Dermis blood vessel endothelial cell (primary cell): ENCODE data around the gene IQCE. TPM values are rescaled to one million over a fixed set of nuclear protein-coding genes. Genes with fewer than 3 reads are reported as not detected.
"Not testable (repeated sequence)": the region's sequence is repeated elsewhere in the genome, so short reads cannot be mapped to it uniquely, and the experiment has no call there.

Experiments
- DNase-seq: peaks from one replicate; pipeline ENCODE4 v3.0.0; 2010
- total RNA-seq: library from RNA; depleted of rRNA; stranded (reverse); fragments of >200 nt; gene quantifications from 2 replicates; pipeline ENCODE4 v1.2.3, GENCODE V29; 2014

Gene IQCE
- total RNA-seq, 1 donor from 2014 or later: 6.0 TPM

DNA sequence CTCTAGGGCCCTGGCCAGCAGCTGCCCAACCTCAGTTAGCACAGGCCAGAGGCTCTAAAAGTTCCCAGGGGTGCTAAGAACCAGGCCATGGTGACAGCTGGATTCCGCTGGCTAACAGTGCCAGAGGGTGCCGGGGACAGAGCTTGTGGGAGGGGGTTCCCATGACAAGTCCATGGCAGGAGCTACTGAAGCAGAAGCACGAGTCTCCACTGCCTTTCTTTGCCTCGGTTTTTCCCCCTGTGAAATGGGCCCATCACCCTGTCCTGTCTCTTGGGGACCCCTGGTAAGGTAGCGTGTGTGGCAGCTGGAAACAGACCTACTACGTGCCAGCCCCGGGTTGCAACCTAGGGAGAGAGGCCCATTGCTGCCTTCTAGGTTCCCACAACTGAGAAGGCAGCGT, 26.0 kb upstream of the IQCE start:
- not testable (repeated sequence) for DNase-seq

DNA sequence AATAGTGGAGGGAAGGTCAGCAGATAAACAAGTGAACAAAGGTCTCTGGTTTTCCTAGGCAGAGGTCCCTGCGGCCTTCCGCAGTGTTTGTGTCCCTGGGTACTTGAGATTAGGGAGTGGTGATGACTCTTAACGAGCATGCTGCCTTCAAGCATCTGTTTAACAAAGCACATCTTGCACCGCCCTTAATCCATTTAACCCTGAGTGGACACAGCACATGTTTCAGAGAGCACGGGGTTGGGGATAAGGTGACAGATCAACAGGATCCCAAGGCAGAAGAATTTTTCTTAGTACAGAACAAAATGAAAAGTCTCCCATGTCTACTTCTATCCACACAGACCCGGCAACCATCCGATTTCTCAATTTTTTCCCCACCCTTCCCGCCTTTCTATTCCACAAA, 25.2 kb upstream of the IQCE start:
- not testable (repeated sequence) for DNase-seq

DNA sequence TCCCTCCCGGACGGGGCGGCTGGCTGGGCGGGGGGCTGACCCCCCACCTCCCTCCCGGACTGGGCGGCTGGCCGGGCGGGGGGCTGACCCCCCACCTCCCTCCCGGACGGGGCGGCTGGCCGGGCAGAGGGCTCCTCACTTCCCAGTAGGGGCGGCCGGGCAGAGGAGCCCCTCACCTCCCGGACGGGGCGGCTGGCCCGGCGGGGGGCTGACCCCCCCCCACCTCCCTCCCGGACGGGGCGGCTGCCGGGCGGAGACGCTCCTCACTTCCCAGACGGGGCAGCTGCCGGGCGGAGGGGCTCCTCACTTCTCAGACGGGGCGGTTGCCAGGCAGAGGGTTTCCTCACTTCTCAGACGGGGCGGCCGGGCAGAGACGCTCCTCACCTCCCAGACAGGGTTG, 24.6 kb upstream of the IQCE start:
- not testable (repeated sequence) for DNase-seq

DNA sequence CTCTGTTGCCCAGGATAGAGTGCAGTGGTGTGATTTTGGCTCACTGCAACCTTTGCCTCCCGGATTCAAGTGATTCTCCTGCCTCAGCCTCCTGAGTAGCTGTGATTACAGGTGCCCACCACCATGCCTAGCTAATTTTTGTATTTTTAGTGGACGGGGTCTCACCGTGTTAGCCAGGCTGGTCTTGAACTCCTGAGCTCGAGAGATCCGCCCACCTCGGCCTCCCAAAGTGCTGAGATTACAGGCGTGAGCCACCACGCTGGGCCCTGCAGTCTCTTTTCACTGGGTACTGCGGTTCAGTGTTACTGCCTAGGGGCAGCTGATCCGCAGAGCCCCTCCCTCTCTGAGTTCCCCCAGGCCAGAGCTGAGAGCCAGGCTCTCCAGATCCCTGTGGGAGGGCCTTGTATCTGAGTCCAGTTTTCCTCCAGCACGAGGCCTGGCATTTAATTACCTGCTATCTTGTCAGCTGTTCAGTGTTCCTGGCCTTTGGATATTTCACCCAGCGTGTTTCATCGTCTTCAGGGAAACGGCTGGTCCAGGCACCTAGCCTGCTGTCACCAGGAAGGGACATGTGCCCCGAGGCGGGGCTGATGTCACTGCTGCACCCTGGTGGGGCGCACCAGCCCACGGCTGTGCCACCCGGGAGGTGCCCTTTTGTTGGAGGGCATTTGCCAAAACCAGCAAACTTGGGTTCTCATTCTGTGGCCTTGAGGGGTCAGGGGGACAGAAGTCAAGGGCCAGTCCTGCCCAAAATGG, 22.7 kb upstream of the IQCE start:
- not testable (repeated sequence) for DNase-seq

DNA sequence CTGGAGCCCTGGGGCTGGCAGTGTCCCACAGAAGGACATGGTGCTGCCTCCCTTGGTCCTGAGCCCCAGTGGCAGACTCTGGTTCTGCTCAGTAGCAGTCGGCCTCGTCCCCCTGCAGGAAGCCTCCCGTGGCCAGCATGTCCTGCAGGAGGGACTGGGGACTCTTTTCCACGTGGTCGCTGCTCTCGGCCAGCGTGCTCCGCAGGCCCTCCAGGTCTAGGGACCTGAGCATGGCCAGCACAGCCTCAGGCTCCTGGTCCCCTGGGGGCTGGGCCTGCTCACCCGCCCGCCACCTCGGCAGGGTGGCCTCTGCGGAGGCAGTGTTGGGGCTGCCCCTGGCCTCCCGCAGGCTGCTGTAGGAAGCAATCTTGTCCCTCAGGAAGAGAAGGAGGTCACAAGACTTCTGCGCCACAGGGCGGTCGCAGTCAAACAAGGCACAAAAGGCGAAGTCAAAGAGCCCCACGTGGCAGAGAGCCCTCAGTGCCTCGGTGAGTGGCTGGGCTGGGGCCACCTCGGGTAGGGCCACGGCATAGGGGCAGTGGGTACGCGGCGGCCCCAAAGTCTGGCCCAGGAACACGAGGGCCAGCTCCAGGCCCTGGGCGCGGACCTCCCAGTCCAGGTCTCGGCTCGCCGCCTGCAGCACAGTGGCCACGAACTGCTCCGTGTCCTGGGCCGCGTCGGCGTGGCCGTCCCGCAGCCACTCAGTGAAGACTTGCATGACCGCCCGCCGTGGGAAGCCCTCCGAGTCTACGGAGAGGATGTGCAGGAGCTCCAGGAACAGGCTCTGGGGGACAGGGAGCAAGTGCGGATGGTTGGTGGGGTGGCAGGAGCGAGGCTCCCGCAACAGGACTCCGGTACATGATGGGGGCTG, 20.6 kb upstream of the IQCE start:
- DNase-seq: no peak

DNA sequence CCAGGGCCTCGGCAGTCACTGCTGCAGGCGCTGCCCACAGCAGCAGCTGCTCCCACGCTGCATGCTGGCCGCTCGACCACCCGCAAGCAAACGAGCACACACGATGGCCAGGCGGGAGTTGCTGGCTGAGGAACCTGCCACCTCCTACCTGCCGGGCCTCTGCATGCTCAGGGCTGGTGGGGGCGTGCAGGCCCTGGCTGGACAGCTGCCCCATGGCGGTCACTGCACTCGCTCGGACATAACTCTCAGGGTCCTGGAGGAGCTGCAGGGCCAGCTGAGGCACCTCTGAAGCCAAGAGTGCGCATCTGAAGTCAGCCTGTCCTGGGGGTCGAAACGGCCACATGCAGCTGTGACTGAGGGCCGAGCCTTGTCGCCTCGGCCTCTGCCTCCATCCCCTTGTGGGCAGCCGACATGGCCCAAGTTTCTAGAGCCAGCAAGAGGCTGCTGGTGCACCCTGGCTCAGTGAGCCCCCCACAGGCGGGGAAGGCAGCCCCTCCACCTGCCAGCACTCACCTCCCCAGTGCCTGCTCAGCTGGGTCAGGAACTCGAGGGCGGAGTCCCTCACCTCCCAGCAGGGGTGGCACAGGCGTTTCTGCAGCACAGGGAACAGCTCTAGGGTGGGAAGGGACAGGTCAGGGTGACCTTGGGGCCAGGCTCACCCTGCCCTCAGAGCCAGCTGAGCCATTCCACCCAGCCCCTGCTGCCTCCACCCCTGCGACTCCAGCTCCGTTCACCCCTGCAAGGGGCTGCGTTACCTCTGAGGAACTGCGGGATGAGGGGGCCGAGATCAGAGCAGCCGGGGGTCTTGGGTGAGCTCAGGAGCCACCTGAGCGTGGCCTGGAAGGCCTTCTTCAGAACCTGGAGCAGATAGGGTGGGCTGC, 19.5 kb upstream of the IQCE start:
- DNase-seq: no peak

DNA sequence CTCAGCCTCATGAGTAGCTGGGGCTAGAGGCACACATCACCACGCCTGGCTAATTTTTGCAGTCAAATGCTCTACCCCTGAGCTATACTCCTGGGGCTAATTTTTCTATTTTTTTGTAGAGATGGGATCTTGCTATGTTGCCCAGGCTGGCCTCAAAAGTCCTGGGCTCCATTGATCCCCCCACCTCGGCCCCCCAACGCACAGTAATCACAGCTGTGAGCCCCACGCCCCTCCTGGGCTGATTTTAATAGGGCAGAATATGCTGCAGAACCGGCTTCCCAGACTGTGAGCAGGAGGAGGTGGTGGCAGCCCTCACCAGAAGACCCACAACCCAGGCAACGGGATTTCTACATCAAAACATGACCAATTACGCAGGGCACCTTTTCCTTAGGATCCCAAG, 18.6 kb upstream of the IQCE start:
- DNase-seq: no peak

DNA sequence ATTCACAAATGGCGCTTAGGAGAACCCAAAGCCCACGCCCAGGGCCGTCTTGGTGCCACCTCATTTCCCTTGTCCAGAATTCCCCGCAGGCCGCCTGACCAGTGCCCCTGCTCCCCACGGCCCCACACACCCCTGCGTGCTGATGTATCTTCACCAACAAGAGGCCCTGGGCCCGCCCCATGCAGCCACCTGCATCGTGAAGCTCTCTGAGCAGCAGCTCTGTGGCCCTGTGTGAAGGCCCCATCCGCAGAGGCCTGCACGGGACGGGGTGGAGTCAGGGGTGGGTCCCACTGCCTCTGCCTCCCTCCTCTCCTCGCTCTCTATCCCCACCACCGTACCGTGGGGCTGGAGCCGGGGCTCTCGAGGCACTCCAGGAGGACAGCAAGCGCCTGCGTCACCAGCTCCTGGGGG, 18.1 kb upstream of the IQCE start:
- no peak for DNase-seq

DNA sequence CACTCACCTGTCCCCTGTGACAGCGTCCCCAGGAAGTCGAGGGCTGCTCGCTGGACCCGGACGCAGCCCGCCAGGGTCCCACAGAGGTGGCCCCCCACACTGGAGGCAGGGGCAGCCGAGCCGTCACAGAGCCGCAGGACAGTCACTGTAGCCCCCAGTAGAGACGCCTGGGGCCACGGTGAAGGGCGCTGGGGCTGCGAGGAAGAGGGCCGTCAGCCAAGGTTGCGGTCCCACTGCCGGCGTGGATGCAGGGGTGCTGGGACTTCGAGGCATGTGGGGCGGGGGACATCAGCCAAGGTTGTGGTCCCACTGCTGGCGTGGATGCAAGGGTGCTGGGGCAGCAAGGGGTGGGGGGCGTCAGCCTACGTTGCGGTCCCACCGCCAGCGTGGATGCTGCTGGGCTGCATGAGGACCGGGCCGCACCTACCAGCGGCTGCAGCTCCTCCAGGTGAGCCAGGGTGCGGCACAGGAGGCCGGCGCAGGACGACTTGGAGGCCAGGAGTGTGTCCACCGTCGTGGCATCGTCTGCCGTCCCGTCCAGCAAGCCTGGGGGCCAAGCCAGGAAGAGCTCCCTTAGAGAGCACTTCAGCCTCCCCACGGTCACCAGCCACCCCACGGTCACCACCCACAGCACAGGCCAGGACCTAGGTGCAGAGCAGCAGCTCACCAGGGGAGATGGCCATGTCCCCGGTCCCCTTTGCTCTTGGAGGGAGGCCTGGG, 17.3 kb upstream of the IQCE start:
- DNase-seq: no peak

DNA sequence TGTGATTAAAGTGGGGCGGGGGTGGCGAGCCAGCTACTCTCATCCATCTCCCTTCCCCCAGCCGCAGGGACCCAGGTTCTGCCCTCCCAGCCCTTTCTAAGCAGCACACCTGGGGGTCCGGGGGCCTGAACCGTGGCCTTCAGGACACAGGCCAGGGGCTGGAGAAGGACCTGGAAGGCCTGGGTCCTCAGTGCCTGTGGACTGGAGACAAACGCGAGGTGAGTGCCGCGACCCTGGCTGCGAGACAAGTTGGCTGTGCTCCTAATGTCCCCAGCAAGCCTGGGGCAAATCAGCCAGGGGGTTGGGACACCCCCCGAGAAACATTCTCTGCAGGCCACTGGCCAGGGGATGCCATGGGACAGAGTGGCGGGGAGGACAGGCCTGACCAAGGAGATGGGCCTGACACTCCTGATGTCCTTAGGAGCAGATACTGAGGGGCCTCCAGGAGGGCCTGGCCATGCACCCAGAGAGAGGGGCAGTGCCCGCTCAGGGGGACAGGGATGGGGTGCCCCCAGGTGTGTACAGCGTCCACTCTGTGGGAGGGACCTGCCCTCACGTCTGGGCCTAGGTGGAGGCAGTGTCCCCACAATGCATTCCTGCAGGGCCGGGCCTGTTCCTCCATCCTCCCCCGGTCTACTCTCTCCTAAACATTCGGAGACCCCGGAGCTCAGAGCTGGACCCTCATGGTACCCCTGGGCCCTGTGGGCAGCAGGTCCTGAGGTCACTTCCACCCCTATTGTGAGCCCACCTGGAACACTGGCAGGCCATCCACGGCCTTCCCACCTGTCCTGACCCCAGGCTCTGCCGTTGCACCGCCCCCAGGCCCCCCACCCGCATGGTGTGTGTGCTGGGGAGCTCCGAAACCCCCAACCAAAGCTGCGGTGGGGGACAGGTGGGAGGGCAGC, 16.5 kb upstream of the IQCE start:
- no peak for DNase-seq

DNA sequence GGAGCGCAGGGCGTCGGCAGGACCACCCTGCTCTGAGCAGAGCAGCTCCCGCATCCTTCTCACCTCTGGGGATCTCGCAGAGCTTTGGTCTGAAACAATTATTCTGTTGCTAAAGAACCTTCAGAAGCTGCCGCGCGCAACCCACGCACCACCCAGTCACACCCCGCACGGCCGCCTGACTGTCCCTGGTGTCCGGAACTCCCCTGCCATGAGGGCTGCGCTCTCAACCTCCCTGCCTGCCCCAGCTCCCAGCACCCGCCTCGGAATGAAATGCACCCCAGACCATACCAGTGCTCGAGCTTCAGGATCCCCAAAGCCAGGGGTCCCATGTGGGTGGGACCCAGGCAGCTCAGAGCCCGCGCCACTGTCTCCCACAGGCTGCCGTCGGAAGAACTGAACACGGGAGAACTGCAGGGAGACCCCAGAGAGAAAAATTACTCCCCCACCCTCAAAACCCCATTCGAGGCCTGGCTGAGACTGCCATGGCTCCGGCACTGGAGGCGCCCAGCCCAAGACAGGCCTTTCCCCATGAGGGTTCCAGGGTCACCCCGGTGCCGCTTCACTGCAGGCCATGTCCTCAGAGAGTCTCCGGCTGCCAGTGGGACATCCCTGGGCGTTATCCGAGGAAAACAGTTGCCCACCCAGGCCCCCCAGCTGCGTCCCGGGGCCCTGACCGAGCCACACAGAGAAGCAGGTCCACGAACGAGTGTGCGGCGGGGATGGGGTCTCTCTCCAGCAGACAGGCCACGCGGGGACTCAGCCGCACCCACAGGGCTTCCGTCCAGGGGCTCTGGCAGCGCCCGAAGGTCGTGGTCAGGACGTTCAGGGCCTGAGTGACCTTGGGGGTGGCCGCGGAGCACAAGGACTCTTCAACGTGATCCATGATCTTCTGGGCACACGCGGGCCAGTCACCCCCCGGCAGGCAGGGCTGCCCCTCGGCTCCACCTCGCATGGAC, 15.6 kb upstream of the IQCE start:
- DNase-seq: no peak

DNA sequence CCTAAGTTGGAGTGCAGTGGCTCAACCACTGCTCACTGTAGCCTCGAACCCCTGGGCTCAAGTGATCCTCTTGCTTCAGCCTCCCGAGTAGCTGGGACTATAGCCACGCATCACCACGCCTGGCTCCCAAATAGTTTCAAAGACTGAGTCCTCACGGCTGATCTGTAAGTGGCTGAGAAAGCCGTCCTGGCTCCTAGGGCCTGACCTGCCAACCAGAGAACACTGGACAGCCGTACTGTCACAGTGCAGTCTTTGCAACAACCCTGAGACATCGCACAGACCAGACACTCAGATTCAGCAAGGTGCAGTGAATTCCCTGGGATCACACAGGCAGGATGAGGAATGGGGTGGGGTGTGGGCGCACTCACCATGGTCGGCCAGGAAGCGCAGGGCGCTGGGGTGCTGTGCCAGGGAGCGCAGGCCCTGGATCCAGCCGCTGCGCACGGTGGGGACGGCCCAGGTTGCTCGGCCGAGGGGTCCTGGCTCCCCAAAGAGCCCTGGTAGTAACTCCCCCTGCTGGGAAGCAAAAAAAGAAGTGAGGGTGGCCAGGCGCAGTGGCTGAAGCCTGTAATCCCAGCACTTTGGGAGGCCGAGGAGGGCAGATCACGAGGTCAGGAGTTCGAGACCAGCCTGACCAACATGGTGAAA, 14.1 kb upstream of the IQCE start:
- no peak for DNase-seq

DNA sequence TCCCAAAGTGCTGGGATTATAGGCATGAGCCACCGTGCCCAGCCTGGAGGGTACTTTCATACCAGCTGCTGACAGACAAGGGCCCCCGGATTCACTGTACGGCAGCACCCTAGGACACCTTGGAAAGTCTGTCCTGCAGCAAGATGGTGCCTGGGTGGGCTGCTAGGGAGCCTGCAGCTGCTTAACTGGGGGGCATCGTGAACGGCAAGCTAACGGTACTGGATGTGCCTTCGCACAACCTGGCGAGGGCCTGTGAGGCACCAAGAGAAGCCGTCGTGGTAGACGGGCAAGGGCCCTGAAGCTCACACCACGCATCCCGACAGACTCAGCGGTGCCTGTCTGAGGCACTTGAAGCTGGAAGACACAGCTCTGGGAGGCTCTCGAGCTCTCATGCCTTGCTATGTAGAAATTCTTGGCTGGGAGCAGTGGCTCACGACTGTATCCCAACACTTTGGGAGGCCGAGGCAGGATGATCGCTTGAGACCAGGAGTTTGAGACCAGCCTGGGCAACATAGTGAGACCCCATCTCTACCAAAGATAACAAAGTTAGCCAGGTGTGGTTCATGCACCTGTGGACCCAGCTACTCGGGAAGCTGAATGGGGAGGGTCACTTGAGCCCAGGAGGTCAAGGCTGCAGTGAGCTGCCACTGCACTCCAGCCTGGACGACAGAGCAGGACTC, 12.9 kb upstream of the IQCE start:
- no peak for DNase-seq

DNA sequence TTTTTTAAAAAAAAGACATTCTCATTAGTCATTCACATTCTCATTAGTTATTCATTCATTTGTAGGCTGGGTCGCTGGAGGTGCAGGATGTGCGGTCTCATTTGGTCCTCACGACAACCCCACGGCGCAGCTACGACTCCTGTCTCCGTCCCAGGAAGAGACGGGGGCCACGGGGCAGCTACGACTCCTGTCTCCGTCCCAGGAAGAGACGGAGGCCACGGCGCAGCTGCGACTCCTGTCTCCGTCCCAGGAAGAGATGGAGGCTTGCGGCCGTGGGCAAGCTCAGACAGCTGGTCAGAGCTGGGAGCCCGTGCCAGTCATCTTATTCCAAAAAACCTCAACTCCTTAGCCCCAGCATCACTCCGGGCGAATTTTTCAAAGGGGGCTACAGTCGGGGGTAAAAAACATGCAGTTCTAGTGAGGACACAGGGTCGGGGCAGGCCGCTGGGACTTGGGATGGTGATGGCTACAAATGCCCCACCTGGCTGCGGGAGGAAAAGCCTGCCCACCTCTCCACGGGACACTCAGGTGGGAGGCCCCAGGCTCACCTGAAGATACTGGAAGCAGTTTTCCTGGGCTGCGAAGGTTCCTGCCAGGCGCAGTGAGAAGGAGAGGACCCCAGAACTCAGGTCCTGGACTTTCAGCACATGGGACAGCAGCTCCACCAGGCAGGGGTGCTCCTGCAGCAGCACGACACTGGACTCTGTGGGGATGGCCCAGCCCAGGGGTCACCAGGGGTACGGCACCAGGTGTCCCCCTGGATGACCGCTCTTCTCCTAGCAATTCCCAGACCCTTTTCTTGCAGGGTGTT, 11.8 kb upstream of the IQCE start:
- DNase-seq: no peak

DNA sequence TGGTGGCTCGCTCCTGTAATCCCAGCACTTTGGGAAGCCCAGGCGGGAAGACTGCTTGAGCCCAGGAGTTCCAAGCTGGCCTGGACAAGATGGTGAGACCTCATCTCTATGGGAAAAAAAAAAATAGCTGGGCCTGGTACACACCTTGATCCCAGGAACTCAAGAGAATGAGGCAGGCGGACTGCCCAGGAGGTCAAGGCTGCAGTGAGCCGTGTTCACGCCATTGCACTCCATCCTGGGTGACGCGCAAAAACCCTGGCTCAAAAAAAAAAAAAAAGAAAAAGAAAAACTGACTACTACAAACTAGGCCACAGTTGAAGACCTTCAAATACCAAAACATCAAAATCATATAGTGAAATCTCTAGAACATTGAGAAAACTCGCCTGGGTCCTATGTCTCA, 7.4 kb upstream of the IQCE start:
- no peak for DNase-seq

DNA sequence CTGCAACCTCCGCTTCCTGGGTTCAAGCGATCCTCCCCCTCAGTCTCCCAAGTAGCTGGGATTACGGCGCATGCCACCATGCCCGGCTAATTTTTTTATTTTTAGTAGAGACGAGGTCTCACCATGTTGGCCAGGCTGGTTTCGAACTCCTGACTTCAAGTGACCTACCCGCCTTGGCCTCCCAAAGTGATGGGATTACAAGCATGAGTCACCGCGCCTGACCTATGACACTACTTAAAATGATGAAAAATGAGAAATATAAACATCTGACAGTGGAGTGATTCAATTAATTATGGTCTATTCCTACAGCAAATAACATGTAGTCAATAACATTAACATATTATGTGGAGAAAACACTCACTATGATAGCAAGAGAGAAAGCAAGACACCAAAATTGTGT, 5.7 kb upstream of the IQCE start:
- DNase-seq: no peak

DNA sequence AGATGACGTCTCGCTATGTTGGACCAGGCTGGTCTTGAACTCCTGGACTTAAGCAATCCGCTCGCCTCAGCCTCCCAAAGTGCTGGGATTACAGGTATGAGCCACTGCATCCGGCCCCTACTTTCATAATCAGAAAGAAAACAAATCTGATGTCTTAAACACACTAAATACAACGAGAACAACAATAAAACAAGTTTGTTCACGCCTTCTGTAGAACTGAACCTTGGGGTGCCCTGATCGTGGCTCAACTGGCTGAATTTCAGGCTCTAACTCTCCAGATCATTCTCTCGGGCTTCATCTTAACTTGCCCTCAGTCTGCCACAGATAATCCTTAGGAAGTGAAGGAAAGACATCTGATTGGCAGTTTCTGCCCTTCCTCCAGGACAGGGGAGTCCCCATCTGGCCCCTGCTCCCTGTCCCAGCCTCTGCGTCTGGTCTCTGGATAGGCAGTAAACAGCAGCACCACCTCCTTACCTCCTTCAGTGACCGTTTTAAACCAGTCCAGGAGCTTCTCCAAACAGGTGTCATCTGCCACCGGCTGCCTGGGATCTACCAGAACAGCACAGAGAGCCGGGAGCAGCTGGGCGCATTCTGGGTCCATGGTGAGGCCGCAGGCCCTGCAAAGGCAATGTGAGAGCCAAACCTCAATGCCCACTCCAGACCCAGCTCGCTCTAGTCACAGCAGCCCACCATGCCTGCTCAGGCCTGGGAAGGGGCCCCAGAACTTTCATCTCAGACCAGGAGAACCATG, 4.8 kb upstream of the IQCE start:
- no peak for DNase-seq
